HG02970 (cell line): ENCODE measurements around the gene KIF25.
"Not testable (repeated sequence)": the region's sequence is repeated elsewhere in the genome, so short reads cannot be mapped to it uniquely, and the experiment has no call there.

Experiments
- ATAC-seq: cut with Tn5 transposase; IDR thresholded peaks from one replicate; pipeline ENCODE4 v1.9.1; 2021; ENCODE audit warnings: mild to moderate bottlenecking, moderate library complexity, moderate number of reproducible peaks; ENCODE audit not compliant: unreplicated experiment, low FRiP score

The KIF25 gene

GRCh38 chr6:168061269-168062210, 64.1 kb downstream of the KIF25 start:
- ATAC-seq: no peak

GRCh38 chr6:168062346-168063289, 65.1 kb downstream of the KIF25 start:
- no peak for ATAC-seq

DNA sequence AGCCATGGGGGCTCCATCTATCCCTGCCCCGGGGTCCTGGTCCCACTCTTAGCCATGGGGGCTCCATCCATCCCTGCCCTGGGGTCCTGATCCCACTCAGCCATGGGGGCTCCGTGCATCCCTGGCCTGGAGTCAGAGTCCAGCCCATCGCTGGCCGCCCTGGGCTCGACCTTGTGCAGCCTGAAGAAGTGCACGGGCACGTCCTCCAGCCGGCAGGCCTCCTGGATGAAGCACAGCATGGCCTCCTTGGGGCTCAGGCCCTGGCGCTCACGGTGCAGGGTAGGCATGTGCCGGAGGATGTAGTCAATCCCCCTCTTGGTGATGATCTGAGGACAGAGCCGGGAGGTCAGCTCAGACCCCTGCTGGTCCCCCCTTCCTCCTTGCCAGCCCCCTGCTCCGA, 66.0 kb downstream of the KIF25 start:
- no peak for ATAC-seq

- no peak for ATAC-seq
These were observed 66.8 kb downstream of the KIF25 start for GRCh38 chr6:168064226-168064807.

- ATAC-seq: no peak
These were observed 69.7 kb downstream of the KIF25 start for GRCh38 chr6:168067081-168067759.

GRCh38 chr6:168070804-168071203, 73.3 kb downstream of the KIF25 start:
- no peak for ATAC-seq

DNA sequence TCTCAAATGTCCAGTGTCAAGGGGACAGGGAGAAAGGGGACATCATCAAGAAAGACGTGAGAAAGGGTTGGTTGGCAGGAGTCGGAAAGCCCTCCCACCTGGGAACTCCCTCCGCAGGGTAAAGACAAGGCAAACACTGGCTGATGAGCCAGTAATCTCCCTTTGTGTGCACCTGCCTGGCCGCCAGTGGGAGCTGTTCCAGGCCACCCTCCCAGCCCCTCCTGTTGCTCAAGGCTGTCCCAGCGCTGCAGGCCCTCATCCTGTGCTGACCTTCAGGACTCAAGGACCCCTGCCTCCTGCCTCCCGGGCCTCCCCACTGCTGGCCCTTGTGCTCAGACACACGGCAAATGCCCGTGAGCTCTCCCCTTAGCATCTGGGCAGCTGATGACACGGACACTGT, 74.1 kb downstream of the KIF25 start:
- no peak for ATAC-seq

GRCh38 chr6:168072261-168072660, 74.8 kb downstream of the KIF25 start:
- ATAC-seq: no peak

DNA sequence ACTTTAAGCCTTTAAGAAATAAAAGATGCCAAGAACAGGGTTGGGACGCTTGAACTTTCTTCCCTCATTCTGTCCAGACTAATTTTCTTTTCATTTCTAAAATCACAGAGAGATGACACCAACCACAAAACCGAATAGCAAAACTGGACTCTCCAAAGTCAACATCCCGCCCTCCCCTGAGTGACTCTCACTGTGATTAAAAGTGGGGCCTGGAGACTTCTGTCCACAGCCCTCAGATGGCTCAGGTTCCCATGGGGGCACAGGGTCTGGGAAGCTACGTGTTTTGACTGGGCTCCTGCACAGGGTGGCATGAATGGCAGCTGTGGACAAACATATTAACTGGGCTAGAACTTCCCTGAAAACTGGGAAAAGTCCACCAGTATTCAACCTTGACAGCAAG, 75.3 kb downstream of the KIF25 start:
- no peak for ATAC-seq

DNA sequence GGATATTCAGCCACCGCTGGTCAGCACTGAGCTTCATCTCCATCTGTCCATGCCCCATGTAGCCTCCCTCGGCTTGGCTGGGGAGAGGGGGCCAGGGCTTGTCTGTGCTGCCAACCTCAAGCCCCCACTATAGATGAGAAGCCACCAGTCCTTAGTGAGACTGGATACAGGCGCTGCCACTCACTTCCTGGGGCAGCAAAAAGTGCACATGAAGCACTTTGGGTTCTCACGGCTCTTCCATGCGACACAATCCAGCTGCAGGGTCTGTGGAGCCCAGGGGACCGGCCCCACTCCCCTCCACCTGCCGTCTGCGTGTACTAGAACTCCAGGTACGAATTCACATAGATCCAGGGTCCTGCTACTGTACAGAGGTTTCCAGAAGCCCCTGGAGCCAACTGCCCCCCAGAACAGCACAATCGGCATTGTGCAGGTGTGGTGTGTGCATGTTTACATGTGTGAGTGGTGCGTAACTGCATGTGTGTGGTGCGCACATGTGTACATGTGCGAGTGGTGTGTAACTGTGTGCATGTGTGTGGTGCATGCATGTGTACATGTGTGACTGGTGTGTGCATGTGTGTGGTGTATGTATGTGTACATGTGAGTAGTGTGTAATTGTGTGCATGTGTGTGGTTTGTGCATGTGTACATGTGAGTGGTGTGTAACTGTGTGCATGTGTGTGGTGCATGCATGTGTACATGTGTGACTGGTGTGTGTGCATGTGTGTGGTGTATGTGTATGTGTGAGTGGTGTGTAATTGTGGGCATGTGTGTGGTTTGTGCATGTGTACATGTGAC, 76.7 kb downstream of the KIF25 start:
- no peak for ATAC-seq

GRCh38 chr6:168075216-168075615, 77.7 kb downstream of the KIF25 start:
- no peak for ATAC-seq

DNA sequence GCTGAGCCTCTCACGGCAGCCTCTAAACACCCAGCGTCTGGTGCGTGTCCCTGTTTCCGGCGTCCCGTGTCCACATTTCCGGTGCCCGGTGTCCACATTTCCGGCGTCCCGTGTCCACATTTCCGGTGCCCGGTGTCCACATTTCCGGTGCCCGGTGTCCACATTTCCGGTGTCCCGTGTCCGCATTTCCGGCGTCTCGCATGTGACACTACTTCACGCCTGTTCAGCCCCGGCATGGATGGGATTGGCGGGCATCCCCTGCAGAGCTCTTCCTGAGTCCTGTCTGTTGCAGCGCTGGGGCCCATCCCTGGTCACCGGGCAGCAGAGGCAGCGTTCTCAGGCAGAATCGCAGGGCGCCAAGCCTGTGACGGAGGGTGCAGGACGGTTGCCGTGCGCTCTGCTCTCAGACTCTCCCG, 78.3 kb downstream of the KIF25 start:
- no peak for ATAC-seq

DNA sequence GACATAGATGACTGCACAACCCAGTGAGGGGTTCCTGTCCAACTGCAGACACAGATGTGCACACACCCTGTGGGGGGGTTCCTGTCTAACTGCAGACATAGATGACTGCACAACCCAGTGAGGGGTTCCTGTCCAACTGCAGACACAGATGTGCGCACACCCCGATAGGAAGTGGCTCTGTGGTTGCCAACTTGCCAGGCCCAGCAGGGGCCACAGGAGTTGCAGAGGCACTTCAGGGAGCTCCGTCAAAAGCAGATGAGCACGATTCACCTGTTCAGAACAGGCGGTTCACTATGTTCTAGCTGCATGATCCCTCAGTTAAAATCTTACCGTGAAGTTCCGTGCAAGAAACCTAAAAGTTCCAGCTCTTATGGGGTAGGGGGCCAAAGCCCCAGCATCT, 79.9 kb downstream of the KIF25 start:
- ATAC-seq: not testable (repeated sequence)

GRCh38 chr6:168078175-168078942, 80.9 kb downstream of the KIF25 start:
- ATAC-seq: no peak

DNA sequence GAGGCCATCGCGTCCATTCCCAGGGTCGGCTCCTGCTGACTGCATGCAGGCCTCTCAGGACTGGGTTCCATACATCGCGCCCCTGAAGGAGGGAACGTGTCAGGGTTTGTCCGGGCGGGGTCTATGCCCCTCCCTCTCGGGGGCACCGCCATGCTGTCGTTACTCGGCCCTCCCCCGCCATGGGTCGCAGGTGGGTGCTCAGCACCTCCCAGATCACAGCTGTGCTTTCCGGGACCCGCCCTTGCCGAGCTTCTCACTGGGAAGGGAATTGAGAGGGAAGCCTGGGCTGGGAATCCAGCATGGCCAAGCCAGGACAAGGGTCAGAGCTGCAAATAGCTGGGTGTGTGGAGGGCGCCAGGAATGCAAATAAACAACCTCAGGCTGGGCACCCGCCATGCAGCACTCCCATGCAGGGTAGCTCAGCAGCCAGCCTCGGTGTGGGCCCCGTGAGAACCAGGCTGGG, 81.5 kb downstream of the KIF25 start, which contains the start of gene FRMD1:
Gene FRMD1, minus strand, starts transcription at position 270 of the 463 bp plus-strand sequence. Its CDS starts 118 bp downstream, at position 152.
- ATAC-seq: no peak

DNA sequence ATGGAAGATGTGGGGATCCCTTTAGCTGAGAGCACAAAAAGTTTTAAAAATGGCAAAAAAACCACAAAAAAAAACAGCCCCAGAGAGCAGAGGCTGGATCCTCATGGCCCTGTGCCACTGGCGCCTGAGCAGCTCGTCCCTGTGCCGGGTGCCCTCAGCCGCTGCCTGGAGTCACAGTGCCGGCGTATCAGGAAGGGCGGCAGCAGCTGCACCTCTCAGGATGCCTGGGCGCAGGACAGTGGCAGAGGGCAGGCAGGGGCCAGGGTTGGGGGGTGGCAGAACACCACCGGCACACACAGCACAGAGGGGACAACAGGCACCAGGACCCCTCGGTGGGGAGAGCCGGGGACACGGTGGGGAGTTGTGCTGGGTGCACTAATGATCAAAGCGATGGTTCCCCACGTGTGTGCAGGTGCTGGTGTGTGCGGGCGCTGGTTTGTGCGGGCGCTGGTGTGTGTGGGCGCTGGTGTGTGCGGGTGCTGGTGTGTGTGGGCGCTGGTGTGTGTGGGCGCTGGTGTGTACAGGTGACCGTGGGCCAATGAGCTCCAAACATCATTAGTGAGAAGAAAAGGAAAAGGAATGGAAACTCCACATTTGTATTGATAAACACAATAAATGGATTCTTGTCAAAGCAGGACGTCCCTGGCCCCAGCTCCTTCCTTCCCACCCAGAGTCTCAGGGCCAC, 83.1 kb downstream of the KIF25 start:
- no peak for ATAC-seq

- ATAC-seq: no peak
These were observed 84.5 kb downstream of the KIF25 start for GRCh38 chr6:168081858-168082546.
